ENCODE data around the gene RAB17.

RAB17 gene

GRCh38 chr2:237575869-237576862, 14.4 kb downstream of the RAB17 start:
- DNase-seq, result no peak

DNA sequence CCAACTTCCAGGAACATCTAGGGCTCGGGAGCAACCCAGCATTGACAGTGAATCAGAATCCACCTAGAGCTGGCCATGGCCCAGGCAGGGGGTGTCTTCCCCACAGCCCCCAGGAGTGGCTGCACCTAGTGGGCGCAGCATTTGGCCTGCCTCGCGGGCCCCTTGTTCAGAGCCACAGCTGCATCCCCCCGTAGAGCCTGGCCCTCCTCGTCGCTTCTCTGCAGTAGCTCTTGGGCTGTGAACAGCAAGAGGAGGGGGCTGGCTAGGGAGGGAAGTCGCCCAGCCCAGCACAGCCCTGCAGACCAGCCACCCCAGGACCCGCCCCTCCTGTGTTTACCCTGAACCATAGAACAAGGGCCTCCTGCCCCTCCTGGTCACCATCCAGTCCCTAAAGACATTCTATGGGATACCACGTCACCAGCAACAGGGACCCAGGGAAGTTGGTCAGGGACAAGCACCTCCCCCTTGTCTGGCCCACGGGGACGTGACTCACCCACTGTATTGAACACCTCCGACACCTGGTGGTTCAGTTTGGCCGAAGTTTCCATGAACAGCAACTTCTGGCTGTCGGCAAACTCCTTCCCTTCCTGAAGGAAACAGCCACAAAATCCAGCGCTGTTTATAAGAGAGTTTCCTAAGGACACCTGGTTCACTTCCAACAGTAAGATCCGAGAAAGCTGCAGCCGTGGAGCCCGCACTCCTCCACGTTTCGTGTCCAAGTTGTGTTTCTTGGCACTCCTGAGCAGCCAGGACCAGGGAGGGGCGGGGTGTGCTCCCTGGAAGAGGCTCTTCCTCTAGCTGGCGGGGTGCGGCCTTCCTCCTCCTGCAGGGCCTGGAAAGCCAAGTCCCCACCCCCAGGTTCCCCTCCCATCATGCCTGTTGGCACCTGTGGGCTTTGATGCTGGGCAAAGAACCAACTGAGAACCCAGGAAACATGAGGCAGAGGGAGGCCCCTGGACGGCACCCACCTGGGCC, 15.4 kb downstream of the RAB17 start:
- DNase-seq, result no peak

- DNase-seq, result no peak
Observed at GRCh38 chr2:237574467-237574866, 16.1 kb downstream of the RAB17 start.

- no peak for DNase-seq
Observed at GRCh38 chr2:237573721-237574415, 16.7 kb downstream of the RAB17 start.

DNA sequence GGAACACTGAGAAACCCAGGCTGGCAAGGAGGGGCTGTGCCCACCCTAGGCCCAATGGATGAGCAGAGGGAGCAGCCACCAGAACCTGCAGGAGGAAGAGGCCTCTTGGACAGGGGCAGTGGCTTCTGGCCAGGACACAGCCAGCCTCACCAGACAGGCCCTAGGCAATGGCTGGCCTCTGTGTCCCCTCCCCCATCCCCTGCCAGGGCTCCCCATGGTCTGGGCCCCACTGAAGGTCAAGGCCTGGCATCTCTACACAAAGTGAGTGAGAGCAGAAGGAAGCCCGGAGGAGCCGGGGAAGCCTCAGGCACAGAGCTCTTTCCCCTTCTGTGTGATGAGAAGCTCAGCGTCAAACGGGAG, 17.8 kb downstream of the RAB17 start:
- no peak for DNase-seq

DNA sequence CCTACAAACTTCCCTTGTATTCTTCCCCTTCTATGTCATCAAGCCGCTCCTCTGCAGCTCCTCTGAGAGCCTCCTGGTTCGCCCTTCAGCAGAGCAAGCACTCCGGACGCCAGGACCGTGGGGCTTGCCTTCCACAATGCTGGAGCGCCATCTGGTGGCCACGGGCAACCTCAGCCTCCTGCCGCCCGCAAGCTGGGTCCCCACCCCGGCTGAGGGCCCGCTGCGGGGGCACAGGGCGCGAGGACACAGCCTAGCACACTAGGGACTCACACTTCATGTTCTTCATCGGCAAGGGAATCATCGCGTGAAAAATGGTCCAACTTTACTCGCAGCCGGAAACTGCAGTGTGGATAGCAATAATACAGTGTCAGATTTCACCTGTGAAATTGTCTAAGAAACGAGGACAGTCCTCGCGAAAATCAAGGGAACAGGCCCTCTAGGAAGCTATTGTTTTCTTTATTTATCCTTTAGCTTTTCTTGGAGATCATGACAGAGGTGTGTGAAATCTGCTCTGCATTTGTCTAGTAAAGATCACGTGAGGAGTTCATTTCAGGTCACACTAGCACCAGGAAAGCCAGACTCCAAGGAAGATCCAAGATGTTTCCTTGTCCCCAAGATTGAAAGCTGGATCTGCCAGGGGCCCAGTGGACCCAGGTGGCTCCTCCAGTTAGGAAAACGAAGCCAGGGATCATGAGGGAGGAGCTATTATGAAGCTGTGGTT, 18.4 kb downstream of the RAB17 start:
- DNase-seq, result peak; percentile 87

- no peak for DNase-seq
Observed at GRCh38 chr2:237571551-237571950, 19.0 kb downstream of the RAB17 start.

GRCh38 chr2:237570776-237571335, 19.7 kb downstream of the RAB17 start:
- DNase-seq, result no peak

DNA sequence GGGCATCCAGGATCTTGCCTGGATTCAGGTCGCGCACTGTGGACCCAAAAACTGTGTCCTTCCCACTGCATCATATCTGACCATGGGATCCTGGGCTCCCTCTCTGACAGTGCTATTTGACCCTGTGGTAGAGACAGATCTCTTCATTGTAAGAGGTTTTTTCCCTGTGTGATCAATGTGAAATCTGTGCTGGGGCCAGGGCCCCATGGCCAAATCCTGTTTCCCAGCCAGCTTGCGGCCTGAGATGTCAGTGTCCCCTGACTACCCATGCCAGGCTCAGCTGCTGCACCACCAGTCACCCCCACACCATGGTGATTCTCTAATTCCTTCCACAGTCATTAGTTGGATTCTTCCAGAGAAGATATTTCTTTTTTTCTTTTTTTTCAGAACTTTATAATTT, 20.6 kb downstream of the RAB17 start:
- DNase-seq, result no peak

DNA sequence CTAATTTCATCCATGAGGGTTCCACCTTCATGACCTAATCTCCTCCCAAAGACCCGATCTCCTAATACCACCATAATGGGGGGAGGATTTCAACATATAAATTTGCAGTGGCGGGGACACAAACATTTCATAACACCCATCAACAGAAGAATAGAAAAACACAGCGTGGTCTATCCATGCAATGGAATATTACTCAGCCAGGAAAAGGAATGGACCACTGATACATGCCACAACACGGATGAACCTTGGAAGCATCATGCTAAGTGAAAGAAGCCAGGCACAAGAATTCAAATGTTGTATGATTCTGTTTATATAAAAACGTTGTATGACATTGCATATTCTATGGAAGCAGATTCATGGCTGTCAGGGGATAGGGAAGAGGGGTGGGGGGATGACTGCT, 21.5 kb downstream of the RAB17 start:
- DNase-seq, result no peak

- DNase-seq, result no peak
Observed at GRCh38 chr2:237568121-237568660, 22.3 kb downstream of the RAB17 start.

- no peak for DNase-seq
Observed at GRCh38 chr2:237567276-237568029, 23.1 kb downstream of the RAB17 start.

DNA sequence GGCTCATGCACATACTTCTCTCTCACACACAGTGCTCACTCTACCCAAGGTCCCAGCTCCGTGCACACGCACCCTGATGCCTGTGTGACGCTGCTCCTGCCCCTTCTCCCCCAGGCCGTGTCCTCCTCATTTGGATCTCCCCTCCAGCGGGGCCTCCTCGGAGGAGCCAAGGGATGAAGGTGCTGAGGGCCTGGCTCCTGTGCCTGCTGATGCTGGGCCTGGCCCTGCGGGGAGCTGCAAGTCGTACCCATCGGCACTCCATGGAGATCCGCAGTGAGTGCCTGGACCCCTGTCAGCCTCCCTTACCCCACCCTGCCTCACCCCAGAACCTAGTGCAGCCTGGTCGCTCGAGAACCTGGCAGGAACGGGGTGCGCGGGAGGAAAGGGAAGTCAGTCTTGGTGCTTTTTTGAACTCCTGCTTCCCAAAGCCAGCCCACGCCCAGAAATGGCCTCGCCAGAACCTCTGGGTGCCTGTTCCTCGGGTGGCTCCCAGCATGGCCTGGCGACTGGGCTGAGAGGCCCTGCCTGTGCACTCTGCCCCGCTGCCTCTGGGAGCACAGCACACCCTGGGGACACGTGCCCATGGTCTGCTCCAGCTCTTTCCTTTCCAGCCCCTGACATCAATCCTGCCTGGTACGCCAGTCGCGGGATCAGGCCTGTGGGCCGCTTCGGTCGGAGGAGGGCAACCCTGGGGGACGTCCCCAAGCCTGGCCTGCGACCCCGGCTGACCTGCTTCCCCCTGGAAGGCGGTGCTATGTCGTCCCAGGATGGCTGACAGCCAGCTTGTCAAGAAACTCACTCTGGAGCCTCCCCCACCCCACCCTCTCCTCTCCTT, 23.9 kb downstream of the RAB17 start, which contains the start of gene PRLH:
Gene PRLH (plus strand): TSS at position 174 of the 835 bp plus-strand sequence. CDS start 0 bp downstream, at position 174.
- DNase-seq, result no peak

DNA sequence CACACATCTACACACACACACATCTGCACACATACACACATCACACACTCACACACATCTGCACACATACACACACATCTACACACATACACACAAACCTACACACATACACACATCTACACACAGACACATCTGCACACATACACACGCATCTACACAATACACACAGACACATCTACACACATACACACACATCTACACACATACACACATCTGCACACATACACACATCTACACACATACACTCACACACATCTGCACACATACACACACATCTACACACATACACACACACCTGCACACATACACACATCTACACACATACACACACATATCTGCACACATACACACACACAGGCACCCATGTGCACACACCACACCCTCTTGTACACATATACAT, 24.6 kb downstream of the RAB17 start:
- no peak for DNase-seq

DNA sequence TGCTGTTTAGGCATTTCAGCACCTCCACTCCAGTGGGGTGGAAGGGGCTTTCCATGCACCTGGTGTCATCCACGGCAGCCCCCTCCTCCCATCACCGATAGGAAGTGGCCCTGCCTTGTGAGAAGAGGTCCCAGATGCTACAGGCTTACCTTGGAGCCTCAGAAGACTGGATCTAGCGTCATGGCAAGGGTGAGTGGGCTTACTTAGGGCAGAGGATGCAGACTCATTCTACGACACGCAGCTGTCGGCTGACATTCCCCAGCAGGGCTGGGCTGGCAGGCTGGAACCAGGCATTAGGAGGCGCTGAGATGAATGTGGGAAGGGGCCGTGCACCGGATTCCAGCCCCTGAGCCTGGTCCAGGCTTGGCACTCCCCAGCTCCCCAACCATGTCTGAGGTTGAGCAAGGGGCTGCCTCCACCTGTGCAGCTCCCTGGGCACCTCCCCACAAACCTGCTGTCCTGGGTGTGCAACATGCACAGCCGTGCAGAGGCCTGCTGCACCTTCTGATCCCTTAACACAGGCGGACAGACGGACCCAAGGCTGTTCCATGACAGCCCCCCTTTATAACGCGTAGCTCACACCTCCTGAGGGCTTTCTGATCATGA, 25.9 kb downstream of the RAB17 start:
- no peak for DNase-seq

DNA sequence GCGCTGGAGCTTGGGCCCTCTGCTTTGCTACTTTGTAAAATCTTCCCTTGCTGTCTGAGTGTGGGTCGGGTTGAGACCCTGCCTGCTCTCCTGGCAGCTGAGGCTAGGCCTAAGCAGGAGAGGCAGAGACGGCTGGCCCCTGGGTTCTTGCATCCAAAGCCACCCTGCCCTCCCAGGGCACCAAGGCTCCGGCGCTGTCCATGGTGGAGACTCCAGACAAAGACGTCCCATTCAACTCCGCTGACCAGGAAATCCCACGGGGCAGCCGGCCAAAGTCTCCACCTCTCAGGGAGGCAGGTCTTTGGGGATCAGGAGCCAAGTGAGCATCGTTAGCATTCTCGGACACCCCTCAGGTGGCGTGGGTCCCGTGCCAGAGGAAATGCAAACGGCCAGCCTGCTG, 26.7 kb downstream of the RAB17 start:
- DNase-seq, result no peak

DNA sequence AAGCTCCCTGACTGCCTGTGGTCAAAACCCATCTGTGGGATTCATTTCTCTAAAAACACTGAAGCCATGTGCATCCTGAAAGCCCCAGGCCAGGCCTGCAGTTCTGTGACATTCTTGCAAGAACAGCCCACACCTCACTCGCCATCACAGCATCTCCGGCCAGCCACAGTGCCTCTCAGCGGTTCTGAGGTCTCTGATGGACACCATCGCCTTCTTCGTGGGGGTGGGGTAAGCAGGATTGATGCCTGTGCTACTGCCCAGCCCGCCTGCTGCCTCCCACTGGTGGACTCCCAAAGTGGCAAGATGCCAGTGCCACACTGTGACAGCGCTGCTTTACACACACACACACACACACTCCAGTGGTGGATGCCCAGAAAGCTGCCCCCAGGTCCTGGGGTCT, 29.3 kb downstream of the RAB17 start:
- no peak for DNase-seq

- peak; percentile 82 for DNase-seq
Observed at GRCh38 chr2:237558961-237559641, 31.4 kb downstream of the RAB17 start.

DNA sequence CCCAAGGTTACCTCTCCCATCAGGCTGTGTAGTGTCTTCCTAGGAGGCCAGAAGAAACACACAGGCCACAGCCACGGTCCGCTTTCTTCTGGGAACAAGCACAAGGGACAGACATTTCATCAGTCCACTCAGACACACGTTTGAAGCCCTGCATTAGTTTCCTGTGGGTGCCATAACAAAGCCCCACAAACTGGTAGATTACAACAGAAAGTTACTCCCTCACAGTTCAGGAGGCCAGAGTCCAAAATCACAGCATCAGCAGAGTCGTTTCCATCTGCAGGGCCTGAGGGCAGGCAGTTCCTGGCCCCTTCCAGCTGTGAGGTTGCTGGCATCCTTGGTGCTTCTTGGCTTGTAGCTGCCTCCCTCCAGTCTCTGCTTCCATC, 32.9 kb downstream of the RAB17 start:
- no peak for DNase-seq

All from NCI-H345 (cell line).